GM12801 (cell line): Measurements from ENCODE around the gene SCNN1A.

Experiments used
- TF ChIP-seq, protein P1 (sequence below): IDR thresholded peaks from one replicate; pipeline ENCODE4 v1.5.1; 2011; ENCODE audit warnings: control low read depth; ENCODE audit not compliant: insufficient read length; ENCODE audit errors: extremely low read depth

The SCNN1A gene

DNA sequence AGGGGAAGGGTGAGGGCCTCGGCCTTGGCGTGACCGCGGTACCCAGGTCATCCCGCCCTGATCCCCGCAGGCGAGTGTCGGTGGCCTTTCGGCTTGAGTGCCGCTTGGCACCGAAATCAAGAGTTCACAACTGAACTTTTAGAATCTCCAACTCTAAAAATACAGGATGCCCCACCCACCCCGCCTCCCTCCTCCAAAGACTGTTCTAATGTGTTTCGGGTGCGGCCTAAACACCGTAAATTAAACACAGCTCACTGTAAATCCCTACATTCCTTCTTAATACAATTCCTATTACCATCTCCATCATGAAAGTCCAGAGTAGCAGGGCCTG is 11.4 kb downstream of the SCNN1A start:
- TF ChIP-seq, protein P1, sequence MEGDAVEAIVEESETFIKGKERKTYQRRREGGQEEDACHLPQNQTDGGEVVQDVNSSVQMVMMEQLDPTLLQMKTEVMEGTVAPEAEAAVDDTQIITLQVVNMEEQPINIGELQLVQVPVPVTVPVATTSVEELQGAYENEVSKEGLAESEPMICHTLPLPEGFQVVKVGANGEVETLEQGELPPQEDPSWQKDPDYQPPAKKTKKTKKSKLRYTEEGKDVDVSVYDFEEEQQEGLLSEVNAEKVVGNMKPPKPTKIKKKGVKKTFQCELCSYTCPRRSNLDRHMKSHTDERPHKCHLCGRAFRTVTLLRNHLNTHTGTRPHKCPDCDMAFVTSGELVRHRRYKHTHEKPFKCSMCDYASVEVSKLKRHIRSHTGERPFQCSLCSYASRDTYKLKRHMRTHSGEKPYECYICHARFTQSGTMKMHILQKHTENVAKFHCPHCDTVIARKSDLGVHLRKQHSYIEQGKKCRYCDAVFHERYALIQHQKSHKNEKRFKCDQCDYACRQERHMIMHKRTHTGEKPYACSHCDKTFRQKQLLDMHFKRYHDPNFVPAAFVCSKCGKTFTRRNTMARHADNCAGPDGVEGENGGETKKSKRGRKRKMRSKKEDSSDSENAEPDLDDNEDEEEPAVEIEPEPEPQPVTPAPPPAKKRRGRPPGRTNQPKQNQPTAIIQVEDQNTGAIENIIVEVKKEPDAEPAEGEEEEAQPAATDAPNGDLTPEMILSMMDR = no peak

DNA sequence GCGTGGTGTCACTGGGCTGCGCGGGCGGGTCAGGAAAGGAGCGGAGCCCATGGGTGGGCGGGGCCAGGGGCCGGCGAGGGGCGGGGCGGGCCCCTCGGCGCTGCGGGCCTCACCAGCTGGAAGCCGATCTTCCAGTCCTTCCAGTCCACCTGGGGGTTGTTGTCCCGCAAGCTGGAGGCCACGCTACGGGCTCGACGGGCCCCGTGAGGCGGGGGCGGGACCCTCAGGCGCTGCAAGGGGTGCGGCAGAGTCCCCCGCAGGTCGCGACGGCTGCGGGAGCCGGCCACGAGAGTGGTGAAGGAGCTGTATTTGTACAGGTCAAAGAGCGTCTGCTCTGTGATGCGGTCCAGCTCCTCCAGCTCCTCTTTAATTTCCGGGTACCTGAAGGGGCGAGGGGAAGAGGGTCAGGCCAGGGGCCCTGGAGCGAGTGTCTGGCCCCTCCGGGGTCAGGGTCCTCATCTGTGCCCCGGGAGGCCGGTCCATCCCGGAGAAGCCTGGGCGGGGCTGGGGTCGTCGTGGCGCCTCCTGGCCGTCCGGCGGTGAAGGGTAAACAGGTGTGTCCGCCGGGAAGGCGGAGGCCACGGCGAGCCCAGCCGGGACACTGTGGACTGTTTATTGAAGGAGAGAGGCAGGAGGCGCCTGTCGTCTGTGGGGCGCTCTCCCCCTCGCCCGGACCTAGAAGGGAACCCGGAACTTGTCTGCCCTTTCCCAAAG is 11.9 kb downstream of the SCNN1A start:
- TF ChIP-seq, protein P1 = no peak

DNA sequence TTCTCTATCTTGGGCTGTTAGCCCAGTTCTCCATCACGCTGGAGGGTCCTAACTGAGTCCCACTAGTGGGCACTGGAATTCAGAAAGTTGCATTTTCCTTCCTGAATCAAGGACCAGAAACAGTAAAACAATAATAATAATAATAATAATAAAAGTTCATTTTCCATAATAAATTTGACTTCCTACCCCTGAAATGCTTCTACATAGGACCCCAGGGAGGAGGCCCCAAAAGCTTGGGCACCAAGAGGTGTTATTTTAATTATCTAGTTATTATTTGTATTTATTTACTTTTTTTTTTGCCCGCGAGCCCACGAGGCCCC is 12.4 kb downstream of the SCNN1A start:
- TF ChIP-seq, protein P1 = no peak

DNA sequence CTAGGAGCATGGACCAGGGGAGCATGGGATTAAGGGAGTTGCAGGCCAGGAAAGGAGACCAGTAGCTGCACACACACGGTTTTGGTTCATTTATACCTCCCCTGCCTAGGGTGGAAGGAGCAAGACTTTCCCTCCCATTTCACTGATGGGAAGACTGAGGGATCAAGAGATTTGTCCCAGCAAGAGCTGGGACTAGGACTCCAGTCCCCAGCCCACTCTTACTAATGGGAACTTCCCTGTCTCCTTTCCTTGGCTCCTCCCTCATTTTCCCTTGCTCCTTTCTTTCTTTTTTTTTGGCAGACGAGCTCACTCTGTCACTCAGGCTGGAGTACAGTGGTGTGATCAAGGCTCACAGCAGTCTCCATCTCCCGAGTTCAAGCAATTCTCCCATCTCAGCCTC is 13.0 kb downstream of the SCNN1A start:
- TF ChIP-seq, protein P1 = no peak

DNA sequence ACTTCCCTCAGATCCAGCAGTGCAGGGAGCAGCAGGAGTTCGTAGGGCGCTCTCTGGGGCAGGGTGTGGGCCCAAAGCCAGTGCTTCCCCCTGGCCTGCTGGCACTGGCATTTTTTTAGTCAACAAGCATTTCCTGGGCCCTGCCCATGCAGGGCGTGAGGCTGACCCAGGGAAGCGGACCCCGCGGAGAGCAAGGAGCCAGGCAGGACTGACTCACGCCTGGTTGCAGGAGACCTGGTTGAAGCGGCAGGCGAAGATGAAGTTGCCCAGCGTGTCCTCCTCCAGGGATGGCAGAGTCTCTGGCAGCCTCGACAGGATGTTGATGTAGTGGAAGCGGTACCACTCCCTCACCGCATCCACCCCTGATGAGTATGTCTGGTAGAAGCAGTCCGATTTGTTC is 13.5 kb downstream of the SCNN1A start:
- TF ChIP-seq, protein P1 = no peak

DNA sequence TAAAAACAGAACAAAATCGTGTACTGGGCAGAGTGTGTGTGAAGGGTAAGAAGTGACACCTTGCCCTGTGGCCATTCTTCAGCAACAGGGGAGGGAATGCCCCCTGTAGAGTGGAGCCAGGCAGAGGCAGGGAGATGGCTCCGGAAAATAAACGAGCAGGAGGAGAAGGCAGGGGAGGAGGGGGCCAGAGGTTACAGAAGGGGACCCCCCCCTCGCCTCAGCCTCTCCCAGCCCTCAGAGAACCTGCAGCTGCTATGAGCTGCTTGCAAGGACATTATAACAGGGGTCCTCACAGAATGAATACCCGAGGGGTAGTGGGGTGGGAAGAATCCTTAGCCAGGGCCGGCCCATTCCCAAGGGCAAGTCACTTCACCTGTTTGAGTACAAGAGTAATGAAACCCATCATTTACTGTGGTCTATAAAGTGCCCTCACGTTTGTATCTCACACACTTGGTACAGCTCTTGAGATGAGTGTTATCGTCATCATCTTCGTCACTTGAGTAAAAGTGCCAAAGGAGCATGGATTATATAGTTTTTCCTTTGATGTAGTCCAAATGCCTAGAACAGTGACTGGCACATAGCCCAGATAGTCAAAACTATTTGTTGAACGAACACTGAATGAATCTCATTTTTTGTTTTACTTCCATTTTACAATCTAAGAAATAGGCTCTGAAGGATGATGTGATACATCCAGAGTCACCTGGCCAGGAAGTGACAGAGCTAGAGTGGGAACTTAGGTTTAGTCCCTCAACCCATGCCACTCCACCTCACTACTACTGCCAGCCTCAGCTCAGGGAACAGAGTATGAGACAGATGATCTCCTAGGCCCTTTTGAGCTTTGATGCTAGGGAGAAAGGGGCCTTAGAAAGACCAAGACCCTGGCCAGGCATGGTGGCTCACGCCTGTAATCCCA is 14.5 kb downstream of the SCNN1A start:
- TF ChIP-seq, protein P1 = no peak

DNA sequence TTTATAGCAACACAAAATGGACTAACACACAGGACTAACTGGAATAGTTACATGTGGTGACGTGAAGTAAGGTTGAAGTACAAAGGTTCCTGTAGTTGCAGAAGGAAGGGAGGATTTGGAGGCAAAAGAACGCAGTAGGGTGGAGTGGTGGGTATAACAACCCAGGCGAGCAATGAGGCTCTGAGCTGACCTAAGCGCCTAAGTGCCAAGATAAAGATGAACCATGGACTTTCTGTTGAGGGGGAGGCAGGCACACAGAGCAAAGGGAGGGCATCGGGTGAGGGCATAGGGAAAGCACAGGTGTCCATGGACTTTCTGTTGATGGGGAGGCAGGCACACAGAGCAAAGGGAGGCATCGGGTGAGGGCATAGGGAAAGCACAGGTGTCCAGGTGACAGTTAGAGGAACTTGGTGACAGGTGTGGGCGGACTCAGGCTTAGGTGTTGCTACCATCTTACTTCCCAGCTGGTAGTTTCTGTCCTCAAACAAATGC is 15.2 kb downstream of the SCNN1A start:
- TF ChIP-seq, protein P1 = no peak
